VCaP (cell line): ENCODE data around the gene FBXO9.

Experiments used
- H3K27ac ChIP-seq: fragments of 450-650 bp; 2 replicates; pipeline ENCODE4 v1.5.1; 2017
- CTCF ChIP-seq: fragments of 450-650 bp; conservative IDR thresholded peaks from 2 replicates; pipeline ENCODE4 v1.5.1; 2017; ENCODE audit warnings: mild to moderate bottlenecking, moderate library complexity

The FBXO9 gene

GRCh38 chr6:53136000-53136609 lies 70.9 kb downstream of the FBXO9 start:
- no peak for TF ChIP-seq CTCF
- H3K27ac ChIP-seq: no peak overlapping the region

- TF ChIP-seq CTCF: no peak
- peak overlapping the region; percentile 9; the same call in 1 of the 2 replicates for H3K27ac ChIP-seq
Observed at GRCh38 chr6:53139841-53140413, 74.7 kb downstream of the FBXO9 start.

- TF ChIP-seq CTCF: no peak
- no peak overlapping the region for H3K27ac ChIP-seq
Observed at GRCh38 chr6:53142810-53143209, 77.6 kb downstream of the FBXO9 start.

- no peak overlapping the region for H3K27ac ChIP-seq
- no peak for TF ChIP-seq CTCF
Observed at GRCh38 chr6:53143710-53144109, 78.5 kb downstream of the FBXO9 start.

DNA sequence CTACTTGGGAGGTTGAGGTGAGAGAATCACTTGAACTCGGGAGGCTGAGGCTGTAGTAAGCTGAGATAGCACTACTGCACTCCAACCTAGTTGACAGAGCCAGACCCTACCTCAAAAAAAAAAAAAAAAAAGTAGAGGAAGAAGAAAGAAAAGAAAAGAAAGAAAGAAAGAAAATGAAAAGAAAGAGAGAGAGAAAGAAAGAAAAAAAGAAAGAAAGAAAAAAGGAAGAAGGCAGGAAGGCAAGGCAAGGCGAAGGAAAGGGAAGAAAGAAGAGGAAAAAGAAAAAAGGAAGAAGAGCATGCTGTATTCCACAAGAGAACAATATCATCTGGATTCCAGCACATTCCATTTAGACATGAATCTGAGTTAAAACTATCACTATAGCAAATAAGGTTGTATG lies 79.6 kb downstream of the FBXO9 start:
- TF ChIP-seq CTCF: no peak
- H3K27ac ChIP-seq: no peak overlapping the region

DNA sequence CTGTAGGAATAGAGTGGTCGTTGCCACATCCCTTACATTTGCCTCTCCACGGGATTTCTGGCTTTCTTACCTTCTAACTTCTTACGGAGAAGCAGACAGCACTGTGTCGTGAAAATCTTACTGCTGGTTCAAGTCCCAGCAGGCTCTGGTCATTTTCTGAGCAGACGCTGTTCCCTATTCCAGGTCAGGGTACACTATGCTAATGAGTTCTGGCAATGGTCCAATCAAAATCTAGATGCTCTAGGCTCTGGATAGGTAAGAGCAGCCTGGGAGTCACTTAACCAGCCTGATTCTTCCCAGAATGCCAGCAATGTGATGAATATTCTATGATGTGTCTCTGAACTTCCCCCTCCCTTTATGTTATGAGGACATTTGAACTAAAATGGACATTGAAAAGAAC lies 83.5 kb downstream of the FBXO9 start, which contains the start of gene GCM1:
TSS of gene GCM1 (minus strand) at position 158 of the 400 bp plus-strand sequence. CDS start 3,209 bp downstream, outside the sequence.
- H3K27ac ChIP-seq: no peak within 1 kb of the TSS
- no peak for TF ChIP-seq CTCF
